ENCODE results near the gene PMIS2.

The PMIS2 gene

GRCh38 chr19:35585848-35586247 is at the start of gene PMIS2:
Gene PMIS2, plus strand, starts transcription at chr19:35586173. Its CDS starts 87 bp downstream, at chr19:35586260.
- no peak for DNase-seq (ENCODE audit: low read depth in 1 of 2, low spot score in 1 of 2)

DNA sequence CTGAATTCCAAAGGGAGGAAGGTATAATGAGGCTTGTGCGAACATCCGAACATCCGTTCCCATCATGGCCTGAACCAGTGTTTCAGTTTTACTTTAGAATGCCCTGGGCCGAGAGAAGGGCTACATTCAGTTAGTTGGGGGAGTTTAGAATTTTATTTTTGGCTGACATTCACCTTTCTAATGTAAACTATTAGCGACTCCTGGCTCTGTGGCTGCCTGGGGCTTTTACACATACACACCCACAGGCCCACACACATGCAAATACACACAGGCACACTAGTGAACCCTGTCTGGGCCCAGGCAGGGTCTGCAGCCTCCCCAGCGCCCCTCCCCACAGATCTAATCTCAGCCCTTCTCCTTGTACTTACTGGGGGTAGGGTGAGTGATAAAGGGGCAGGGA is 46.7 kb upstream of the PMIS2 start:
- DNase-seq (ENCODE audit: low read depth in 1 of 2, low spot score in 1 of 2): no peak

DNA sequence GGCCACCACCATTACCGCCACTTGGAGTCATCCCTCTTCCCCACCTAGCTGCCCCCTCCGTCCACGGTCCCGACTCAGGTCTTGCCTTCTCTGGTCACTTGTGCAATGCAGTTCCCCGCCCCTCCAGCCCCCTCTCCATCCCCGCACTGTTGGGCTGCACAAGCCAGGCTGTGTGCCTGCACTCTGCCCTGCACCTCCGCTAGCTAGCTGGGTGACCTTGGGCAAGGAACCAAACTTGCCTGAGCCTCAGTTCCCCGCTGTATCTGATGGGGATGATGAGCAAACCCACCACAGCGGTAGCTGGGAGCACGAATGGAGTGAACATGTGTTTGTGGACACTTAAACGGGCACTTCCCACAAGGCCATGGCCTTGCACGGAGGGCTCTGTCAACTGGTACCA is 46.1 kb upstream of the PMIS2 start:
- no peak for DNase-seq (ENCODE audit: low read depth in 1 of 2, low spot score in 1 of 2)

- no peak for DNase-seq (ENCODE audit: low read depth in 1 of 2, low spot score in 1 of 2)
Observed at GRCh38 chr19:35540356-35540927, 45.5 kb upstream of the PMIS2 start.

DNA sequence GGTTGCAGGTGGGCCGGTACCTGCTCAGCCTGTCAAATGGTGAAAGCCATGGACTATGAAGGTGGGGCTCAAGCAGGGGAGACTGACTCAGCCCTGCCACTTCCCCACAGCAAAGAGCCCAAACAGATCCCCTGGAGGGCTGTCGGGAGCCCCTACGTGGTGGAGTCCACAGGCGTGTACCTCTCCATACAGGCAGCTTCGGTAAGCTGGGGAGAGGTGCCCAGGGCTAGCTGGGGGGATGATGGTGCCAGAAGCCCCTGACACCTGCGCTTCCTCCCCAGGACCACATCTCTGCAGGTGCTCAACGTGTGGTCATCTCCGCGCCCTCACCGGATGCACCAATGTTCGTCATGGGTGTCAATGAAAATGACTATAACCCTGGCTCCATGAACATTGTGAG is 43.8 kb upstream of the PMIS2 start:
- no peak for DNase-seq (ENCODE audit: low read depth in 1 of 2, low spot score in 1 of 2)

DNA sequence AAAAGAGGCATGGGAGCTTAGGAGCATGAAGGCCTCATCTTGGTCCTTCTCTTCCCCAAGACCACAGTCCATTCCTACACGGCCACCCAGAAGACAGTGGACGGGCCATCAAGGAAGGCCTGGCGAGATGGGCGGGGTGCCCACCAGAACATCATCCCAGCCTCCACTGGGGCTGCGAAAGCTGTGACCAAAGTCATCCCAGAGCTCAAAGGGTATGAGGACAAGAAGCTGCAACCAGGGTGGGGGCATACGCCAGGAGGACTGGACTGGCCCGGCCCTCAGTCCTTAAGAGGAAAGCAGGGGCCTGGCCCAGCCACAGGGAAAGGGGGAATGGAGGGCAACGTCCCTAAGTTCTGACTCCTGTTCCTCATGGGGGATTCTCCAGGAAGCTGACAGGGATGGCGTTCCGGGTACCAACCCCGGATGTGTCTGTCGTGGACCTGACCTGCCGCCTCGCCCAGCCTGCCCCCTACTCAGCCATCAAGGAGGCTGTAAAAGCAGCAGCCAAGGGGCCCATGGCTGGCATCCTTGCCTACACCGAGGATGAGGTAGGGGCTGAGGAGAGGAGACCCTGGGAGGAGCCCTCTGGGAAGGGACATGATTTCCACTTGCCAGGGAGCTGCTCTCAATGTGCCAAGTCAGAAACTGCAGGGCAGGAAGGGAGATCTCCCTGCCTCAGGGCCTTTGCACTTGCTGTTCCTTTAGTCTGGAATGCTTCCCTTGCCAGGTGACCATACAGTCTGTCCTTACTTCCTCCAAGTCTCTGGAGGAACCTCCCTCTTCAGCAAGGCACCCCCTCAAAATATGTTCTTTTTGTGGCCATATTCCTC is 42.5 kb upstream of the PMIS2 start:
- no peak for DNase-seq (ENCODE audit: low read depth in 1 of 2, low spot score in 1 of 2)

DNA sequence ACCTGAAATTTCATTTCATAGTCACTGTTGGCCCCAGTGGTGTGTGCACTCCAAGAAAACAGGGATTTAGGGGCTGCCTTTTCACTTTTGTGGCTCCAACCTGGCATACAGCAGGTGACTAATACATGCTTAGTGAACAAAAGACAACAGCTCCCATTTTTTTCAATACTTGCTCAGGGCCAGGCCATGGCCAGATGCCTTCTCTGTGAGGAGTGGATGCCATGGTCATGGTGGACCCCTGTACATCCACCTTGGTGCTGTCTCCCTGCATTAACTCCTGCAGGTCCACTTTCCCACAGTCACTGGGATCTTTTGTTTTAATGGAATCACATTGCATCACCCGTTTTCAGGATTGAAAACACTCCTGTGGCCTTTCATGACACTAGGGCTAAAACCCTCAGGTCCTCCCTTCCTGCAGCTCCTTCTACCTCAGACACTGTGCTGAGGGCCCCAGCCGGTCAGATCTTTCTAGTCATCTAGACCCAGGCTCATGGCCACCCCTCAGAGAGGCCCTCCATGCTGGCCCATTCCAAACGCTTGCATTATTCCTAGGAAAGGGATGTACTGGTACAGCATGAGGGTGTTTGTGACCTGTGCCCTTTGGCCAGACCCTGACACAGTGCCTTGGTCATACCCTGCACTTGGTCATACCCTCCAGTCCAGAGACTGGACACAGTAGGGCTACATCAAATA is 41.7 kb upstream of the PMIS2 start:
- no peak for DNase-seq (ENCODE audit: low read depth in 1 of 2, low spot score in 1 of 2)

- DNase-seq (ENCODE audit: low read depth in 1 of 2, low spot score in 1 of 2): peak; percentile 53 to 77
Observed at GRCh38 chr19:35545001-35545854, 40.7 kb upstream of the PMIS2 start, which contains the start of gene TMEM147. Gene TMEM147, plus strand, starts transcription at chr19:35545626. Its CDS starts 114 bp downstream, at chr19:35545740.

GRCh38 chr19:35545855-35546381 is 40.1 kb upstream of the PMIS2 start:
- DNase-seq (ENCODE audit: low read depth in 1 of 2, low spot score in 1 of 2): peak in 1 of 2 donors; percentile 54

GRCh38 chr19:35546532-35546931 is 39.4 kb upstream of the PMIS2 start:
- DNase-seq (ENCODE audit: low read depth in 1 of 2, low spot score in 1 of 2): no peak

DNA sequence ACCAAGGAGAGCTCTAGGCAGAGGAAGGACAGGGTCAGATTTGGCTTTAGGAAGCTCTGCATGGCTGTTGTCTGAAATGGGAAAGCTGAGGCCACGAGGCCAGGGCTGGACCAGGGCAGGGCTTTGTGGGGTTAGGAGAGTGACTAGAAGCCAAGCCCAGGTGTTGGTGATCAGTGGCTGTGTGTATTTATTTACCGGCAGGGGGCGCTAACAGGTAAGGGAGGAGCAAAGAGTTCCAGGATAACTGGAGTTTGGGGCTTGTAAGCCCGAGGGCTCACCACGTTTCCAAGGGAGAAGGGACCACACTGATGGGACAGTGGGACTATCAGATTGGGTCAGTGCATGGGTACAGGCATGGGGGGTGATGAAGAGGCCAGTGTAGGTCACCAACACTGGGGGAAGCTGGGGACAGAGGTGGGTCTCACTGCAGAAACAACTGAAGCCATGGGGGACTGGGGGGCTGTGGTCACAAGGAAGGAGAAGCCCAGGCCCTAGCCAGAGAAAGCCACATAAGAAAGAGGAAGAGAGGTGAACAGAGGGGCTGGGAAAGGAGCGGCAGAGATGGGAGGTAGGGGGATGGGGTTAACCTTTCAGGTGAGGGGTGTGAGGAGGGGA is 36.7 kb upstream of the PMIS2 start:
- peak in 1 of 2 donors; percentile 26 for DNase-seq (ENCODE audit: low read depth in 1 of 2, low spot score in 1 of 2)

DNA sequence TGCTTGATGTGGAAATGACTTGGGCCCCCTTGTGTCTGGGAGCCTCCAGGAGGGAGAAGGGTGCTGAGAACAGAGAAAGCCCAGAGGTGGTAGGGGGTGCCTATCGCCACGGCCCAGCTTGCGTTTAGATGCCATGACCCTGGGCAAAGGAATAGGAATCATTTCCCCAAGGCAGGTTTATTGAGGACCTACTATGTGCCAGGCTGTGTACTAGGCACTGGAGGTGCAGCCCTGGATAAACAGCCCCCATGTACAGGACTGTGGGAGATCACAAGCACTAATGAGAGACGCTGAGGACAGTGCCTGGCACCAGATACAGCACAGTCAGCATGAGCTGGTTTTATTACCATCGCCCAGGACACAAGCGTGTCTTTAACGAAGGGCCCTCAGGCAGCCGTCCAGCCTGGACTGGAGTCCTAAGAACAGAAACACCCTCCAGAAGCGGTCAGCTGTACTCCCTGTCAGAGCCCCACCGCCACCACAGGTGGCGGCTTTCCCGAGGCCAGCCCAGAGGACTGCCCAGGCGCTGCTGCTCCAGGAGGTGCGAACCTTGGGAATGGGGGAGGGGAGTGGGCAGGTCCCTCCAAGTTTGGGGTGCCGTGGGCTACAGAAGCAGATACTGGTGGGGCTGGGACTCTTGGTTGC is 36.0 kb upstream of the PMIS2 start:
- DNase-seq (ENCODE audit: low read depth in 1 of 2, low spot score in 1 of 2): no peak

- DNase-seq (ENCODE audit: low read depth in 1 of 2, low spot score in 1 of 2): no peak
Observed at GRCh38 chr19:35551091-35551810, 34.7 kb upstream of the PMIS2 start.

DNA sequence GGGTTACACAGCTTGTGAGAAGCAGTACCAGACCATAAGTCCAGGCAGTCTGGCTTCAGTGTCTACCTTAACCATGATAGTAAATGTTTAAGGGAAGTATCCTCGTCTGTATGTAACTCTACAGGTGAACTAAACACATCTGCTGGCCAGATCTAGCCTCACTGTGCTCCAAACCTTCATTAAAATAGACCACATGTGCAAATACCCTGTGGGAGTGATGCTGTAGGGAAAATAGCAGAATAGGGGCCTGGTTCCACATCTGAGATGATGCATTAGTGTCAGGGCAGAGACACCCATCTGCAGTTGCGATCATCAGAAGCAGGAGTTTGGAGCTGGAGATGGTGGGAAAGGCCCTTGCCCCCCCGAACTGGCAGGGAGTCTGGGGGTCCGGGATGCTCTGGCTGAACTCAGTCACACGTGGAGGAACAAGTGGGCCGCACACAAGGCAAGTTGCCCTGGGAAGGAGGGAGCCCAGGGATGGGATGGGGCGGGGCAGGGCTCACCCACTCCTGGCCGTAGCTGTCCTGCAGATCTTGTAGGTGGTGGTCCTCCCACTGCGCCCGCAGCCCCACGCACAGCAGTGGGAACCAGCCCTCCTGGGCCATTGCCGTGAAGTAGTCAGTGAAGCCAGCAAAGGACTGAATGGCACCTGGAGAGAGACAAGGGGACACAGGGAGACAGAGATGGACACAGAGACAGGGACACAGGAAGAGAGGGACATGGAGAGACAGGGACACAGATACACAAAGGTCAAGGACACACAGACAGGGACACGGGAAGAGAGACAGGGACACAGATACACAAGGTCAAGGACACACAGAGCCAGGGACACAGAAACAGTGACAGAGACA is 33.2 kb upstream of the PMIS2 start:
- DNase-seq (ENCODE audit: low read depth in 1 of 2, low spot score in 1 of 2): no peak

DNA sequence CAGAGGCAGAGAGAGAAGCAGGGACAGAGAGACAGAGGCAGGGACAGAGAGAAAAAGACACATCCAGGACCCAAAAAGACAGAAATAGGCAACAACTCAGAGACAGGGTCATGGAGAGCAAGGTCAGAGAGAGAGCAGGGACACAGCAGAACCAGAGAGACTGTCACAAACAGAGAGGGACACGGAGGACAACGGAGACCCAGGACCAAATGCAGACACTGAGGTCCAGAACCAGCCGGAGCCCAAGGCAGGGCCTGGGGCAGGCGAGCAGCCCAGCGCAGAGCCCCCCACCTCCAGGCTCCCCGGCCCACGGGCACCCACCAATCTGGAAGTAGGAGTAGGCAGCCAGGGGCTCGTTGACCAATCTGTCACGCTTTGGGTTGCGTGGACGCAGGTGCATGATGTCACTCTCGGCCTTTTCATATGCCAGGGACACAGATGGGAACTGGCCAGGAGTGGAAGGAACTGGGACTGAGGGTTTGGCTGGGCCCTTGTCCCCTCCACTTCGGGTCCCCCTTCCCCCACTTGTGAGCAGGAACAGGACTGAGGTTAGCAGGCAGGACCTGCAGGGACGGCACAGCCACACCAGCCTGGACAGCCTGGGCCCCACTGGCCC is 32.5 kb upstream of the PMIS2 start:
- no peak for DNase-seq (ENCODE audit: low read depth in 1 of 2, low spot score in 1 of 2)

DNA sequence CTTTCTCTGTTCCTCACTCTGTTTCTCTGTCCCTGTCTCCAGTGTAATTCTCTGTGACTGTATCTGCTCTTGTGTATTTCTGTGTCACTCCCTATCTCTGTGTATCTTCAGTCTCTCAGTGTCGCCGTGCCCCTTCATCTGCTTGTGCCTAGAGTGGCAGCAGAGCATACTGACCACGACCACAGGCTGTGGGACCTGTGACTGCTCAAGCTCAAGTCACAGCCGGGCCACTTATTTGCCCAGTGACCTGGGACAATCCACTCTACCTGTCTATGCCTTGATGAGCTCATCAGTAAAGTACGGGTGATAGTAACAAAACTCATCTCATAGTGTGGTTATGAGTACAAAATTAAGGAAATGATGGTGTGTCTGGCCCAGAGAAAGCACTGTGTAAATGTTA is 31.9 kb upstream of the PMIS2 start:
- no peak for DNase-seq (ENCODE audit: low read depth in 1 of 2, low spot score in 1 of 2)

- no peak for DNase-seq (ENCODE audit: low read depth in 1 of 2, low spot score in 1 of 2)
Observed at GRCh38 chr19:35555301-35556005, 30.5 kb upstream of the PMIS2 start.

All from stimulated activated CD4-positive, alpha-beta T cell treated with anti-CD3 and anti-CD28 coated beads, Interleukin-15, amount 100 ng/mL, for 1 hour (primary cell).